GM18505 (cell line): ENCODE measurements around the gene CSTPP1.

Experiments
- ATAC-seq: cut with Tn5 transposase; IDR thresholded peaks from one replicate; pipeline ENCODE4 v1.9.1; 2021; ENCODE audit not compliant: unreplicated experiment
- POLR2A ChIP-seq: IDR thresholded peaks from 4 replicates; pipeline ENCODE4 v1.6.1; 2011; ENCODE audit warnings: borderline replicate concordance; ENCODE audit not compliant: insufficient read depth, insufficient read length; ENCODE audit errors: extremely low read depth

The CSTPP1 gene

DNA sequence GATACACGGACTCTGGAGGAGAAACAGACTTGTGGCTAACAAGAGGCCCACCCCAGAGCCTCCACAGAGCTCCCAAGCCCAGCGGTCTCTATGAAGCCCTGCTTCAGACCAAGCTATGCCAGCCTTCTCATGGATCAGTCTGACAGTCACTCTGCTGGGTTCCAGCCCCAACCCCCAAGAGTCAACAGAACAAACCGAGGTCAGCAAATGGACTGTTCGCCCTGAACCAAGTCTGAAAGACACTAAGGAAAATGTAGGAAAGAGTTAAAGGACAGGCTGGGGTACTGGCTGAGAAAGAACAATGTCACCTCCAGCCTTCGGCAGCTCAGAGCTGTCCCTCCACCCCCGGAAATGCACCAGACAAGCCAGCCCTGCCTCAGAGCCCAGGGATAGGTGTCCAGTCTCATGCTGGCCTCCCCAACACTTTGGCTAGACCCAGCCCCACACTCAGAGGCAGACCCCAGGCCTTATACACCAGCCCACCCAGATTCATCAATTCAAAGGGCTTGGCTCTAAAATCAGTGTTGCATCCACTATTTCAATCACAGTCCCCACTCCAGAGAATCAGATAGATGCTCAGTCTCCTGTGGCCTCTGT, 236.3 kb downstream of the CSTPP1 start:
- no peak for ATAC-seq
- TF ChIP-seq POLR2A, result no peak

- ATAC-seq, result no peak
- TF ChIP-seq POLR2A, result no peak
These were observed 239.3 kb downstream of the CSTPP1 start for GRCh38 chr11:47175746-47176327.

GRCh38 chr11:47176328-47177228, 240.0 kb downstream of the CSTPP1 start, which contains the start of gene ARFGAP2:
Gene ARFGAP2 (minus strand): TSS chr11:47176879. CDS start chr11:47176853, 26 bp downstream.
- ATAC-seq, result peak; percentile 85
- peak; percentile 60 for TF ChIP-seq POLR2A

DNA sequence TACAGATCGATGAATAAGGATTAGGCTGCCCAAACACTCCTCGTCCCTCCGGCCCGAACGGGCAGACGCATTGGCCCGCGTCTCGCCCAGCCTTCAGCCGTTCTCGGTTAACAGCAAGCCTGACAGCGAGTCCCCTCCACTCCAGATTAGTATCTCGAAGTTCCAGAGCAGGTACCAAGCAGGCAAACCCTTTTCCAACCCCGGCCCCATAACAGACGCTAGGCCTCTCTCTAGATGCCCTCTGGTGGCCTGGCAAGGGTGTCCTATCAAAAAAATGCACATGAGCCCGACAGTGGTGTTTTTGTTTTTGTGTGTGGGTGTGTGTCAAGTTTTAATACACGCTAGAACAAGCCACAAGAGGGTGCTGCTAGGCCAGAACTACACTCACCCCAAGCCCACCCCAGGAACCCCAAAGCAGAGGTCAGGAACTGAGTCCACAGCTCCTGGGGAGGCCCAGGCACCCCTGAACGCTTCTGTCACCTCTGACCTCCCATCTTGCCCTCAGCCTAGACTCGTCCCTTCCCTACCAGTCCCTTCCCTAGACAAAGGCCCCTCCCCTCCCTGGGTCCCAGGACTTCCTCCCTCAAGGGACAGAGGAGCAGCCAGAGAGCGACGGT, 240.8 kb downstream of the CSTPP1 start:
- ATAC-seq, result peak; percentile 43
- peak; percentile 10 for TF ChIP-seq POLR2A

- ATAC-seq, result no peak
- no peak for TF ChIP-seq POLR2A
These were observed 241.3 kb downstream of the CSTPP1 start for GRCh38 chr11:47177846-47178245.

- TF ChIP-seq POLR2A, result no peak
- no peak for ATAC-seq
These were observed 241.8 kb downstream of the CSTPP1 start for GRCh38 chr11:47178316-47178715.

DNA sequence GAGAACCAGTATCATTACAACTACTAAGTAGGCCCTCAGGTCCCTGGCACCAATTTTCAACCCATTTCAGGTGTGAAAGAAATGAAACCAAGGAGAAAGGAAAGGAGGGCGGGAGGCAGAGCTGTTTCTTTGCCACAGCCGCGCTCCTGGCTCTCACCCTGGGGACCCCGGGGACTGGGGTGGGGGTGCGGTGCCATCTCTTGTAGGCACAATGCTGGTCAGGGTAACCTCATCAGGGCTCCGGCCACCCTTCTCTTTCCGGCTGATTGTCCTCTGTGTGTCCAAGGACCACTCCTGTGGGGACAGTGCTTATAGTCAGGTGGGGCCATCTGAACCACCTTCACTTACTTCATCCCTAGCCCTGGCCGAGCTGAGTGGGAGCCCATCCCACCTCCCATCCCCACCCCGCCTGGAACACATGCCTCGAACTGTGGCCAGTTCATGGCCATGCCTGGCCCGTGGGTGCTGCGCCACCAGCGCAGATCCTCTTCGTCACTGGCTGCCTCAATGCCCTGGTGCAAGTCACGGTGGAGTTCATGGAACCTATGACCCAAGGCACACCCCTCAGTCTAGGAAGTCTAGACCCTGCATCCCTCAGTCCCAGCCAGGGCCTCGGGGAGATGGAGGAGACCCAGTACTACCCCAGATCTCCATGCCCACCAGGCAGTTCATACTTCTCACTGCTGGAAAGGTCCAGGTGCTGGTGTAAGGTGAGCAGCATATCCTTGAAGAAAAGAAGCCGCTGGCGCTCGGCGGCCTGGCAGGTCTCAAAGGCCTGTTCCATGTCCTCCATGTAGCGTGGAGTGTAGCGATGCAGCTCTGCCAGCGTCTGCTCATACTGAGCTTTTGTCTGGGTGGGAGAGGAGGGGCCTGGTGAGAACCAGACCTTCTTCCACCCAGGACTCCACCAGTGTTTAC, 242.4 kb downstream of the CSTPP1 start:
- no peak for TF ChIP-seq POLR2A
- ATAC-seq, result no peak

DNA sequence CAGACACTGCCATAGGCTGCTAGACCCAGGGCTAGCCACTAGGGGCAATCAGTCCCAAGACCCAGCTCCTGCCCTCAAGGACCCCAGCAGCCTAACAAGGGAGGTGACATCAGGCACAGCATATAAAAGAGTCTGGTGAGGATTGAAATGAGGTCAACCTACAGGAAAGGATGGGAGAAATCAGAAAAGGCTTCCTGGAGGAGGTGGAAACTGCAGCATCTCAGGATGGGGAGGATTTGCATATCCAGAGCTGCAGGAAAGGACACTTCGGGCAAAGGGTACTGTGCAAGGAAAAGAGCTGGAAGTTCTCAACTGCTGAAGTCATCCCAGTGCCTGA, 243.1 kb downstream of the CSTPP1 start:
- TF ChIP-seq POLR2A, result no peak
- ATAC-seq, result no peak

- ATAC-seq, result no peak
- TF ChIP-seq POLR2A, result no peak
These were observed 243.6 kb downstream of the CSTPP1 start for GRCh38 chr11:47180006-47180787.

GRCh38 chr11:47181271-47181670, 244.7 kb downstream of the CSTPP1 start:
- no peak for ATAC-seq
- no peak for TF ChIP-seq POLR2A

DNA sequence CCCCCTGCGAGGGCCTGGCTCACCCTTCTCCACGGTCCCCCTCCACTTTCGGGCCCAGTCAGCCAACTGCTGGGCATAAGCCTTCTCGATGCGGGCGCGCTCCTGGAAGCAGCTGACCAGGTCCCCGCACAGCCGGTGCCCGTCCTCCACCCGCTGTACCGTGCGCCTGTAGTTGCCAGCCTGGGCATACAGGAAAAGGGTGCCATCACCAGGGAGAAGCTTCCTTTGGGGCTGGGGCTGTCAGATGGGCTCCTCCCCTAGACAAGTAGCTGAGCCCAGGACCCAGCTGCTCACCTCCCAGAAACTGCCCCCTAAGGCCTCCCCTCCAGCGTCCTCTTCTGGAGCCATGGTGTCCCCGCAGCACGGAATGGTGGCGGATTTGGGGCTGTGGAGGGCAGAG, 245.8 kb downstream of the CSTPP1 start:
- ATAC-seq, result no peak
- TF ChIP-seq POLR2A, result no peak

DNA sequence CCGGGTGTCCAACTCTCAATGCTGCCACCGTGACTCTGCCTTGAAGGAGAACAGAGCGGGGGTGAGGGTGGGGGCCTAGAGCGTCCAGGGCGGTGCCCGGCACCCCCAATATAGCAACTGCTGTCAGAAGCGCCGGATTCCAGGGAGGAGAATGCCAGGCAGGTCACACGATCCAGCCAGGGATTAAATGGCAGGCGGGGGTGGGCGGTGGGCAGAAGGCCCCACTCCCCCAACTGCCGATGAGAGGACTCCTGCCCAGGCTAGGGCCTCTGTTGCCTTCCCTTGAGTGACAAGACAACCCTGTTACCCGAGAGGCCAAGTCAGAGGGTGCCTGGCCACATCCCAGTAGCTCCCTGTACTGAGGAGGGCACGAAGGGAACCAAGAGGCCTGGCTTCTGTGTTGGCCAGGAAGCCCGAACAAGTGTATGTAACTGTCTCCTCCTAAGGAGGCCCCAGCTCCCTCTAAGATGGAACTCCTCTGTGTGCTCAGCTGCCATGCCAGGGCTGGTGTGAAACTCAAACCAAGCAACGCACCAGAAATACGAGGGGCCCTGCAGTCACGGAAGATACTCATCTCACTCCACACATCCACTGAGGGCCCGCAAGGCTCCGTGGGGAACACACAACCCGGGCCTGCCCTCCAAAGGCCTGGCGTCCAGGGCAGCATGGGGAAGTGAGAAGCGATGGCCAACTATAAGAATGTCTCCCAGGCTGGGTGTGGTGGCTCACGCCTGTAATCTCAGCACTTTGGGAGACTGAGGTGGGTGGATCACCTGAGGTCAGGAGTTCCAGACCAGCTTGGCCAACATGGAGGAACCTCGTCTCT, 246.7 kb downstream of the CSTPP1 start:
- no peak for TF ChIP-seq POLR2A
- no peak for ATAC-seq

DNA sequence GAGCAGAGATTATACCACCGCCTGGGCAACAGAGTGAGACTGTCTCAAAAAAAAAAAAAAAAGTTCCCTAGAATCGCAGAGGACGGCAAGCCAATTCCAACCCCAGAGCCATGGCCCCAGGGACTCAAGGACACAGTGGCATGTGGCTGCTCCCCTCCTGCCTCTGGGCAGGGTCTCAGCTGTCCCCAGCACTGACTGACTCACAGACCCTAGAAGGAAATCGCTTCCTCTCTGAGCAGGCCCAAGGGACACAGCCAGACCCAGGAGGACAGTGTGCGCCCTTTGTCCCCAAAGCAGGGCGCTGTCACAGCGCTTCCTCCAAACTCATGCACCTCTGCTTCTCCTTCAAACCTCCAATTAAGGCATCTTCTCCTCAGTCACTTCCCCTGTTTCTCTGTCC, 247.4 kb downstream of the CSTPP1 start:
- no peak for TF ChIP-seq POLR2A
- no peak for ATAC-seq
